ENCODE data around the gene OPRPN.

DNA sequence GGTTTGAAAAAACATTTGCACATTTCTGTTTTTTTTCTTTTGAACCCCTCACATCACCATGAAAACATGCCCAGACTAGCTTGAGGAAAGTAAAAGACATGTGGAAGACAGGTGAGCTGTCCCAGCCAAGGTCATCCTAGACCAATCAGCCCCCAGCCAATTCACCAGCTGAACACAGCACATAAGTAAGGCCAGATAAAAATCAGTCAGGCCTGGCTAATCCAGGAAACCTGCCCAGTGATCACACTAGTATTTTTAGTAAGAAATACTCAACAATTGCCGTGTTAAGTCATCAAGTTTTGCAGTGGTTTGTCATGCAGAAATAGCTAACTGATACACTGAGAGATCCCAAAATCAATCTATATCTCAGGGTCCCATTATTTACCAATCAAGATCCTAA, 41.6 kb upstream of the OPRPN start:
- TF ChIP-seq, protein P1, sequence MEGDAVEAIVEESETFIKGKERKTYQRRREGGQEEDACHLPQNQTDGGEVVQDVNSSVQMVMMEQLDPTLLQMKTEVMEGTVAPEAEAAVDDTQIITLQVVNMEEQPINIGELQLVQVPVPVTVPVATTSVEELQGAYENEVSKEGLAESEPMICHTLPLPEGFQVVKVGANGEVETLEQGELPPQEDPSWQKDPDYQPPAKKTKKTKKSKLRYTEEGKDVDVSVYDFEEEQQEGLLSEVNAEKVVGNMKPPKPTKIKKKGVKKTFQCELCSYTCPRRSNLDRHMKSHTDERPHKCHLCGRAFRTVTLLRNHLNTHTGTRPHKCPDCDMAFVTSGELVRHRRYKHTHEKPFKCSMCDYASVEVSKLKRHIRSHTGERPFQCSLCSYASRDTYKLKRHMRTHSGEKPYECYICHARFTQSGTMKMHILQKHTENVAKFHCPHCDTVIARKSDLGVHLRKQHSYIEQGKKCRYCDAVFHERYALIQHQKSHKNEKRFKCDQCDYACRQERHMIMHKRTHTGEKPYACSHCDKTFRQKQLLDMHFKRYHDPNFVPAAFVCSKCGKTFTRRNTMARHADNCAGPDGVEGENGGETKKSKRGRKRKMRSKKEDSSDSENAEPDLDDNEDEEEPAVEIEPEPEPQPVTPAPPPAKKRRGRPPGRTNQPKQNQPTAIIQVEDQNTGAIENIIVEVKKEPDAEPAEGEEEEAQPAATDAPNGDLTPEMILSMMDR (IDR thresholded peaks at IDR 0.05; ENCODE audit: low read length): no peak
- TF ChIP-seq EZH2 (IDR thresholded peaks at IDR 0.05; ENCODE audit: borderline replicate concordance, low read length): no peak
